Activated naive CD8-positive, alpha-beta T cell treated with anti-CD3 and anti-CD28 coated beads, Interleukin-2, amount 50 U/mL, for 16 hours (primary cell): ENCODE data around the gene TBR1.

Source experiments
- DNase-seq: peaks from one replicate; pipeline ENCODE4 v3.0.0-alpha.2; 2020; ENCODE audit warnings: low read depth, low spot score

The TBR1 gene

GRCh38 chr2:161426922-161427663 lies 11.0 kb downstream of the TBR1 start:
- DNase-seq, result no peak

GRCh38 chr2:161427664-161428587 lies 11.8 kb downstream of the TBR1 start:
- DNase-seq, result no peak

GRCh38 chr2:161430386-161430785 lies 14.3 kb downstream of the TBR1 start:
- no peak for DNase-seq

DNA sequence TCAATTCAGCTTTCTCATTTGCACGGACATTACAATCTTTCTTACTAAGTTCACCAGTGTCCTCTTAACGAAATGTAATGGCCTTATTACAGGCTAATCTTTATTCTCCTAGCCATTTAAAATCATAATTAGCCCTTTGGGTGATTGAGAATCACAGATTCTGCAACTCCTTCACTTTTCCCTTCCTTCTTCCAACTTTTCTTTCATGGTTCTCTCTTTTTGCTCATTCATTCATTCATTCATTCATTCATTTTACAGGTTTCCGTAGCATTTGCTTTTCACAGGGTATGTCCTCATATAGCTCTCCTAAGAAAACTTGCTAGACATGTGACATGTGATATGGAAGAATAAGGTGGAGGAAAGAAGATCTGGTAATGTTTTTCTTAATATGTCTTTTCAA lies 16.0 kb downstream of the TBR1 start:
- no peak for DNase-seq

DNA sequence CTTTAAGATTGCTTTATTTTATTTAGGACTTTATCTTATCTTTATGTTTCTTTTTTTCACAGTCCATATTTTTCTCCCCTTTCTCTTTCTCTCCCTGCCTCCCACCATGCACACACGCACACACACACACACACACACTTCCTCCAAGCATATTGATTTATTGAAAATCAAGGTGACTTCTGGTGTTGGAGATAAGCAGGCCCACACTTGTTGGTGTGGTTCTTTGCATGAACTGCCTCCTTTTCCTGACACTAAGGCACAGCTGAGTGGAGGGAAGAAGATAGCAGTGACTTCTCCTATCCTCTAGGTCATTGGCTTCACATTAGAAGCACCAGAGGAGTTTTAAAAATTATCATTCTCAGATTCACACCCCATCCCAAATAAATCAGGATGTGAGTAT lies 18.0 kb downstream of the TBR1 start:
- DNase-seq, result no peak

DNA sequence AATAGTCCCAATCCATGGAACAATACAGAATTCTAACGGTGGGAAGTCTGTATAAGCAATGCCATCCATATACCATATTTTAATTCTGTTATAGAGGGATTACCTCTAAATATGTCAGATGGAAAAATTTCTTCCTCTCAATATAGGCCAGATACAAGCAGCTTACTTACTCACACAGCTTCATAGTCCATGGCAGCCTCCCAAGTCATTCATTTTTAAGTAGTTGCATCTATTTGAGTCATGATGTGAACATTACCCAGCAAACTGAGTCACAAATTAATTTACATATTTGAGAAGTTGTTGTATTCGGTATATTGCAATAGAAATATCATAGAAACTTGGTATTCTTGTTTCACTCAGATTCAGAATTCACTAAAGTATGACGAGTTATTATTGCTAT lies 20.3 kb downstream of the TBR1 start:
- DNase-seq, result no peak

DNA sequence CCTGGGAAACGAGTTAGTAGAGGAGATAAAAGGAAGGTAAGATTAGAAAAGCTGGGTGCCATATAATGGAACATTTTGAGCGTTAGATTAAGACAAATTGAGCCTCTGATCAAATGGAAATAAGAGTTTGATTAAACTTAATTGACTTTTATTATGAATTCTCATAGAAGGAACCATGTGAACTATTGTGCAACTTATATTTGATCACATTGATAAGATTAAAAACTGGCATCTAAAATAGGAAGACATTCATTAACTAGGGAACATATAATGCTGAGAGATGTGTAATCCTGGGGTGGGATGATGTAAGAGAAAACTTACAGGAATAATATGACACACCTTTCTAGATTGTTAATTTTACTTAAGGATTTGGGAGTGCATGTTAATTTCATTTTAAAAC lies 22.5 kb downstream of the TBR1 start:
- no peak for DNase-seq

DNA sequence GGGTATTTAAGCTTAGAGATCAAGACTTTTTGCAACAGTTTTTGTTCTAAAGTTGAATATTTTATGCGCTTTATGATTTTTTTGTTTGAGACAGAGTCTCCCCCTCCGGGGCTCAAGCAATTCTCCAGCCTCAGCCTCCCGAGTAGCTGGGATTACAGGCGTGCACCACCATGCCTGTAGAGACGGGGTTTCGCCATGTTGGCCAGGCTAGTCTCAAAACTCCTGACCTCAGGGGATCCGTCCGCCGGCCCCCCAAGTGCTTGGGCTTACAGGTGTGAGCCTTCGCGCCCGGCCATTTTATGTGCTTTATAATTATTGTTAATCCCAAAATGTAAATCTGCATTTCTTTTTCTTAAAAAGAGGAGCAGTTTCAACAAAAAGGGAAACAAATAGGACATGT lies 29.0 kb downstream of the TBR1 start:
- no peak for DNase-seq

GRCh38 chr2:161448431-161448830 lies 32.3 kb downstream of the TBR1 start:
- DNase-seq, result no peak

- no peak for DNase-seq
Observed at GRCh38 chr2:161471631-161472030, 55.5 kb downstream of the TBR1 start.

- no peak for DNase-seq
Observed at GRCh38 chr2:161474920-161475319, 58.8 kb downstream of the TBR1 start.
